RWPE2 (cell line): ENCODE results near the gene TMEM121.

Experiments used
- ATAC-seq: fragments of 200-7000 bp; cut with Tn5 transposase; 3 replicates; pipeline ENCODE4 v1.9.1; 2021; ENCODE audit warnings: low read depth
- DNase-seq: peaks from one replicate; pipeline ENCODE4 v3.0.0-alpha.2; 2020; ENCODE audit warnings: low spot score
- H3K27ac ChIP-seq: fragments of 450-650 bp; 2 replicates; pipeline ENCODE4 v1.5.1; 2017; ENCODE audit warnings: mild to moderate bottlenecking; ENCODE audit not compliant: poor library complexity, severe bottlenecking
- H3K27me3 ChIP-seq: fragments of 250-450 bp; sonication (Bioruptor Pico); 2 replicates; pipeline ENCODE4 v1.5.1; 2021; ENCODE audit warnings: mild to moderate bottlenecking, moderate library complexity; ENCODE audit not compliant: insufficient read depth, poor library complexity, severe bottlenecking
- H3K36me3 ChIP-seq: fragments of 250-450 bp; sonication (Bioruptor Pico); 2 replicates; pipeline ENCODE4 v1.5.1; 2020; ENCODE audit warnings: low read depth, mild to moderate bottlenecking, moderate library complexity
- H3K4me1 ChIP-seq: fragments of 250-450 bp; sonication (Bioruptor Pico); 2 replicates; pipeline ENCODE4 v1.5.1; 2021; ENCODE audit warnings: mild to moderate bottlenecking, moderate library complexity; ENCODE audit not compliant: insufficient read depth, poor library complexity, severe bottlenecking
- H3K4me3 ChIP-seq: fragments of 250-450 bp; sonication (Bioruptor Pico); 2 replicates; pipeline ENCODE4 v1.5.1; 2021; ENCODE audit warnings: mild to moderate bottlenecking, moderate library complexity; ENCODE audit not compliant: severe bottlenecking
- H3K9me3 ChIP-seq: fragments of 250-450 bp; sonication (Bioruptor Pico); 2 replicates; pipeline ENCODE4 v1.5.1; 2021; ENCODE audit warnings: mild to moderate bottlenecking, moderate library complexity; ENCODE audit not compliant: severe bottlenecking
- CTCF ChIP-seq: fragments of 450-650 bp; IDR thresholded peaks from one replicate; pipeline ENCODE4 v1.5.1; 2017; ENCODE audit warnings: mild to moderate bottlenecking, moderate library complexity; ENCODE audit not compliant: poor library complexity, severe bottlenecking

The TMEM121 gene

GRCh38 chr14:105525861-105526775 is at the start of gene TMEM121:
Gene TMEM121 (plus strand): TSS chr14:105526583. CDS start chr14:105528835, 2,252 bp downstream.
- DNase-seq = peak; percentile 69
- Histone ChIP-seq H3K27ac (no peak within 1 kb of the TSS), H3K4me3 (peak within 1 kb of the TSS; percentile 31), H3K4me1 (no peaks in the 10 kb centered on the region), H3K27me3 (peaks cover 23% of the 10 kb centered on the region), H3K9me3 (no peaks in the 10 kb centered on the region), H3K36me3 (no peaks in the 10 kb centered on the region)
- no peak for TF ChIP-seq CTCF
- ATAC-seq = 0 out of 3 replicates have a peak, but pooled peaks have one; percentile 11

- Histone ChIP-seq H3K36me3 (no peaks in the 10 kb centered on the region; the same call in 1 of the 2 replicates), H3K27me3 (no peaks in the 10 kb centered on the region), H3K4me1 (peaks cover 27% of the 10 kb centered on the region), H3K4me3 (peak overlapping the region; percentile 89), H3K27ac (peak overlapping the region; percentile 89), H3K9me3 (no peaks in the 10 kb centered on the region)
- DNase-seq (no peak), ATAC-seq (no peak)
- TF ChIP-seq CTCF = no peak
These were observed 49.3 kb upstream of the TMEM121 start for GRCh38 chr14:105476831-105477659.

GRCh38 chr14:105477660-105478397 is 48.6 kb upstream of the TMEM121 start:
- no peaks in the 10 kb centered on the region for H3K27me3 ChIP-seq
- no peaks in the 10 kb centered on the region; the same call in 1 of the 2 replicates for H3K36me3 ChIP-seq
- peaks cover 35% of the 10 kb centered on the region for H3K4me1 ChIP-seq
- no peaks in the 10 kb centered on the region for H3K9me3 ChIP-seq
- DNase-seq (no peak), ATAC-seq (no peak)
- TF ChIP-seq CTCF = no peak
- H3K27ac ChIP-seq = peak overlapping the region; percentile 89
- no peak overlapping the region for H3K4me3 ChIP-seq

GRCh38 chr14:105478398-105479251 is 47.8 kb upstream of the TMEM121 start:
- H3K27ac ChIP-seq = no peak overlapping the region
- H3K4me1 ChIP-seq = peaks cover 38% of the 10 kb centered on the region
- no peaks in the 10 kb centered on the region; the same call in 1 of the 2 replicates for H3K36me3 ChIP-seq
- H3K9me3 ChIP-seq = no peaks in the 10 kb centered on the region
- no peaks in the 10 kb centered on the region for H3K27me3 ChIP-seq
- ATAC-seq (no peak), DNase-seq (no peak)
- H3K4me3 ChIP-seq = no peak overlapping the region
- TF ChIP-seq CTCF = no peak
